Mesenchymal stem cell (in vitro differentiated cells and primary cell): ENCODE results near the gene UBIAD1.

ENCODE experiments used
- DNase-seq: peaks from one replicate; pipeline ENCODE4 v3.0.0-alpha.2; 2013
- H2AFZ ChIP-seq: one replicate; pipeline ENCODE4 v1.6.1; 2013; ENCODE audit warnings: low read depth, mild to moderate bottlenecking, control low read depth, inconsistent platforms, low read length, moderate library complexity
- H2AK5ac ChIP-seq: 2 replicates; pipeline ENCODE4 v1.6.1; 2013; ENCODE audit warnings: low read length, moderate library complexity, mild to moderate bottlenecking, inconsistent platforms; ENCODE audit not compliant: severe bottlenecking
- H2BK120ac ChIP-seq: one replicate; pipeline ENCODE4 v1.6.1; 2013; ENCODE audit warnings: low read depth, mild to moderate bottlenecking, inconsistent platforms, low read length, moderate library complexity
- H2BK12ac ChIP-seq, 2 experiments: one replicate each; pipeline ENCODE4 v1.6.1; 2013; ENCODE audit warnings: inconsistent platforms in 2 of 2, low read length in 2 of 2, mild to moderate bottlenecking in 2 of 2, moderate library complexity in 2 of 2, control low read depth in 1 of 2
- H2BK15ac ChIP-seq: one replicate; pipeline ENCODE4 v1.6.1; 2013; ENCODE audit warnings: mild to moderate bottlenecking, low read depth, inconsistent platforms; ENCODE audit not compliant: poor library complexity, severe bottlenecking
- H2BK5ac ChIP-seq: 2 replicates; pipeline ENCODE4 v1.6.1; 2013; ENCODE audit warnings: low read depth, mild to moderate bottlenecking, low read length, control low read depth, inconsistent platforms; ENCODE audit not compliant: poor library complexity, severe bottlenecking
- H3K14ac ChIP-seq, 2 experiments: one replicate each; pipeline ENCODE4 v1.6.1; 2013; ENCODE audit warnings: inconsistent platforms in 2 of 2, low read length in 2 of 2, control low read depth in 1 of 2, mild to moderate bottlenecking in 1 of 2, moderate library complexity in 1 of 2
- H3K18ac ChIP-seq, 2 experiments: one replicate each; pipeline ENCODE4 v1.6.1; 2013; ENCODE audit warnings: inconsistent platforms in 2 of 2, low read length in 2 of 2, control low read depth in 1 of 2, low read depth in 1 of 2, mild to moderate bottlenecking in 1 of 2
- H3K23ac ChIP-seq, 2 experiments: one replicate each; pipeline ENCODE4 v1.6.1; 2013; ENCODE audit warnings: inconsistent platforms in 2 of 2, low read length in 2 of 2, mild to moderate bottlenecking in 2 of 2, moderate library complexity in 2 of 2, control low read depth in 1 of 2
- H3K27ac ChIP-seq: 2 replicates; pipeline ENCODE4 v1.5.1; 2013; ENCODE audit warnings: mild to moderate bottlenecking, moderate library complexity, low read length, control low read depth, inconsistent platforms; ENCODE audit not compliant: poor library complexity, severe bottlenecking
- H3K27me3 ChIP-seq, 2 experiments: 2 replicates each; pipeline versions ENCODE4 v1.6.1 to v1.7.0; 2013; ENCODE audit warnings: low read length in 2 of 2, mild to moderate bottlenecking in 2 of 2, moderate library complexity in 2 of 2, control low read depth in 1 of 2, inconsistent platforms in 1 of 2; ENCODE audit not compliant: control insufficient read depth in 1 of 2, insufficient read depth in 1 of 2
- H3K36me3 ChIP-seq, 2 experiments: 2 replicates each; pipeline versions ENCODE4 v1.6.1 to v1.7.0; 2013; ENCODE audit warnings: low read length in 2 of 2, control low read depth in 1 of 2, inconsistent platforms in 1 of 2, low read depth in 1 of 2, mild to moderate bottlenecking in 1 of 2; ENCODE audit not compliant: insufficient read depth in 2 of 2, control insufficient read depth in 1 of 2
- H3K4ac ChIP-seq, 2 experiments: one replicate each; pipeline ENCODE4 v1.6.1; 2013; ENCODE audit warnings: inconsistent platforms in 2 of 2, low read length in 2 of 2, mild to moderate bottlenecking in 2 of 2, moderate library complexity in 2 of 2, control low read depth in 1 of 2, low read depth in 1 of 2
- H3K4me1 ChIP-seq: 2 replicates; pipeline ENCODE4 v1.6.1; 2013; ENCODE audit warnings: low read depth, low read length, control low read depth; ENCODE audit not compliant: control insufficient read depth, insufficient read depth
- H3K4me2 ChIP-seq: 2 replicates; pipeline ENCODE4 v1.6.1; 2013; ENCODE audit warnings: low read length, mild to moderate bottlenecking, inconsistent platforms; ENCODE audit not compliant: poor library complexity, severe bottlenecking
- H3K4me3 ChIP-seq, 2 experiments: 2 replicates each; pipeline versions ENCODE4 v1.5.1 to v1.7.0; 2013; ENCODE audit warnings: low read length in 2 of 2, mild to moderate bottlenecking in 2 of 2, control low read depth in 1 of 2, low read depth in 1 of 2; ENCODE audit not compliant: insufficient read depth in 1 of 2
- H3K79me1 ChIP-seq: replicated peaks from 2 replicates; pipeline ENCODE4 v1.6.1; 2013; ENCODE audit warnings: mild to moderate bottlenecking, control low read depth, low read length, inconsistent platforms; ENCODE audit not compliant: poor library complexity, severe bottlenecking
- H3K9ac ChIP-seq: 2 replicates; pipeline ENCODE4 v1.7.0; 2013; ENCODE audit warnings: mild to moderate bottlenecking, low read length, moderate library complexity
- H3K9me3 ChIP-seq: 2 replicates; pipeline ENCODE4 v1.7.0; 2013; ENCODE audit warnings: mild to moderate bottlenecking, low read length; ENCODE audit not compliant: control insufficient read depth
- H4K8ac ChIP-seq: one replicate; pipeline ENCODE4 v1.6.1; 2013; ENCODE audit warnings: inconsistent platforms, mild to moderate bottlenecking, low read length, moderate library complexity
- H4K91ac ChIP-seq: one replicate; pipeline ENCODE4 v1.6.1; 2013; ENCODE audit warnings: mild to moderate bottlenecking, low read length, inconsistent platforms
- WGBS: methylation state at CpG from one replicate; pipeline ENCODE4 v1.1.7; 2013; ENCODE audit warnings: mixed read lengths; 5-methylcytosine and 5-hydroxymethylcytosine counted together

The UBIAD1 gene

DNA sequence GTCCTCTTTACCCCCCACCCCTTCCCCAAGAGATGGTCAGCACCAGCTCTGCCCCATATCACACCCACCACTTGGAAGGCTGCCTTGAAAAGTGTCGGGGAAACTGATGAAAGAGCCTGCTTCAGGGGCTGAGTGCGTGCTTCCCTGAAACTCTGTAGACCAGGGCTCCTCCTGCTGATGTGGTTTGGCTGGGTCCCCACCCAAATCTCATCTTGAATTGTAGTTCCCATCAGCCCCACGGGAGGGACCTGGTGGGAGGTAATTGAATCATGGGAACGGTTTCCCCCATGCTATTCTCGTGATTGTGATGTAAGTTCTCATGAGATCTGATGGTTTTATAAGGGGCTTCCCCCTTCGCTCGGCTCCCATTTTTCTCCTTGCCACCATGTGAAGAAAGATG, 36.4 kb downstream of the UBIAD1 start:
- no peaks in the 10 kb centered on the region for H3K4me1 ChIP-seq
- 87% methylated on average over 7 of the region's 7 CpGs for WGBS

DNA sequence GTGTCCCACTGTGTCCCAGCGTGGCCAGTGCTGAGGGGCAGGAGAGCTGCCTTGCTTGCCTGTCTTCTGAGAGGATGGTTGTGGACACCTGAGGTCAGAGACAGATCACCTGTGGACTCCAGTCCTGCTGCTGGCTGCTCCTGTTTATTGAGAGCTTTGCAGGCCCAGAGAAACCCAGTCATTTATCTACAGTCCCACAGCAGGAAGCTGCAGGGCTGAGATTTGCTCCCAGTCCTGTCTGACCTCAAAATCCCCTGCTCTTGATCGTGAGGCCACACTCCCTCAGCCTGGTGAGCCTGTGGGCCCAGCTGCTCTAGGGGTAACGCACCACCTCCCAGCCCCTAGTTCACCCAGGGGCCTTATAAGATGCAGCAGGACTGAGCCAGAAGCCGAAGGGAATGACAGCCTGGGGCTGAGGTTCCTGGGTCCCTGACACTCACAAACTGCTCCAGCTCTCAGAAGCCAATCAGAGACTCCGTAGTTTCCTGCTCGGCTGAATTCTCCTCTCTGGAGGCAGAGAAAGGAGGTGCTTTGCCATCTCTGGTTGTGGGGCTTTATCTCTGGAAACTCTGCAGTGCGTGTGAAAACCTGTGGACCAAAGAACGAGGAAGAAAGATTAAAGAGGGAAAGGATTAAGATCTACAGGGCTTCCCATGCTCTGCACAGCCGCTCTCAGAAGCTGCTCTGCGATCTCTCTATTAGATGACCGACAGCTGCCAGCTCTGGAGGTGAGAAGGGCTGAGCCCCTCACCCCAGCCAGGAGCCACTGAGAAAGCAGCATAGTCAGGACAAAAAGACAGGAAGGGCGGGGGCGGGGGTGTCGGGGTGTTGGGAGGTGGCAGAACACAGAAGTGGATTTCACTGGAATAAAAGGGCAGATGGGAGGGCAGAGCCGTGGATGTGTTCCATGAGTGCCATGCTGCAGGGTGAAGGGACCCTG, 39.1 kb downstream of the UBIAD1 start:
- Histone ChIP-seq H3K4me1 (no peaks in the 10 kb centered on the region), H2AK5ac (no peak overlapping the region), H3K4ac (no peak overlapping the region), H3K23ac (peak overlapping the region in 1 of 2 experiments; percentile 42), H3K18ac (no peak overlapping the region), H2BK120ac (no peak overlapping the region), H3K9ac (no peak overlapping the region), H3K14ac (peak overlapping the region in 1 of 2 experiments; percentile 72), H3K4me3 (no peak overlapping the region), H3K9me3 (no peaks in the 10 kb centered on the region), H2AFZ (no peak overlapping the region), H3K4me2 (no peak overlapping the region), H3K79me1 (no peaks in the 10 kb centered on the region), H2BK15ac (no peak overlapping the region), H3K27ac (no peak overlapping the region), H2BK12ac (no peak overlapping the region), H4K8ac (no peak overlapping the region), H3K36me3 (no peaks in the 10 kb centered on the region), H2BK5ac (no peak overlapping the region), H3K27me3 (peaks cover 47 to 63% of the 10 kb centered on the region in 2 experiments), H4K91ac (no peak overlapping the region)
- 37% methylated on average over 14 of the region's 15 CpGs for WGBS
- no peak for DNase-seq

More for the DNA sequence above, 36.4 kb downstream of the UBIAD1 start:
- Histone ChIP-seq H3K9ac (no peak overlapping the region), H2AK5ac (no peak overlapping the region), H3K4ac (no peak overlapping the region), H3K27ac (no peak overlapping the region), H2BK120ac (no peak overlapping the region), H3K14ac (no peak overlapping the region), H3K18ac (no peak overlapping the region), H2BK15ac (no peak overlapping the region), H3K23ac (no peak overlapping the region), H4K8ac (no peak overlapping the region), H3K4me2 (no peak overlapping the region), H4K91ac (no peak overlapping the region), H3K4me3 (no peak overlapping the region), H3K9me3 (no peaks in the 10 kb centered on the region), H3K79me1 (no peaks in the 10 kb centered on the region), H2AFZ (no peak overlapping the region), H3K36me3 (no peaks in the 10 kb centered on the region), H2BK5ac (no peak overlapping the region), H2BK12ac (no peak overlapping the region), H3K27me3 (peaks cover 43 to 54% of the 10 kb centered on the region in 2 experiments)
- DNase-seq: no peak

GRCh38 chr1:11314959-11315358, 42.0 kb downstream of the UBIAD1 start:
- no peak for DNase-seq
- no peak overlapping the region for H3K4ac ChIP-seq
- H2BK12ac ChIP-seq: no peak overlapping the region
- H4K8ac ChIP-seq: no peak overlapping the region
- no peak overlapping the region for H3K4me3 ChIP-seq
- 29% methylated on average over 7 of the region's 8 CpGs for WGBS
- no peak overlapping the region for H2BK15ac ChIP-seq
- H3K14ac ChIP-seq: no peak overlapping the region
- H3K9me3 ChIP-seq: no peaks in the 10 kb centered on the region
- no peaks in the 10 kb centered on the region for H3K79me1 ChIP-seq
- H3K27ac ChIP-seq: no peak overlapping the region
- no peaks in the 10 kb centered on the region for H3K36me3 ChIP-seq
- no peak overlapping the region for H2AK5ac ChIP-seq
- peak overlapping the region; percentile 33 for H3K9ac ChIP-seq
- H4K91ac ChIP-seq: no peak overlapping the region
- no peak overlapping the region for H2BK5ac ChIP-seq
- H3K4me2 ChIP-seq: no peak overlapping the region
- H3K27me3 ChIP-seq: peaks cover 40 to 63% of the 10 kb centered on the region in 2 experiments
- H2AFZ ChIP-seq: no peak overlapping the region
- no peak overlapping the region for H3K18ac ChIP-seq
- no peak overlapping the region for H3K23ac ChIP-seq
- no peak overlapping the region for H2BK120ac ChIP-seq
- no peaks in the 10 kb centered on the region for H3K4me1 ChIP-seq

DNA sequence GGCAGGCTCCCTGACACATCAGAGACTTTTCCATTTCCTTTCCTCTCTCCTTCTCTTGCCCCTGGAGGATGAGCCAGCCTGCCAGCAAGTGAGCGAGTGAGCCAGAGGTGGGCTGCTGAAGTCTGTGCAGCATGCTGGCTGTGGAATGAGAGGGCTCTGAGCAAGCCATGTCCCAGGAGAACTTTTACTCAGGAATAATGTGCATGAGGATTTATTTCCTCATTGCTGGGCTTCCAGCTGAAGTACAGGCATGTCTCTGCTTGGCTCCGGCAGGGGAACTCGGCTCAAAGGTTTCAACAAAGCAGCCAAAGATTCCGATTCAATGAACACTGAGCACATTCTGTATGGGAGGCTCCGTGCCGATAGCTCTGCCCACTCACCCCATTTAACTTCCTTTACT, 43.7 kb downstream of the UBIAD1 start:
- Histone ChIP-seq H3K79me1 (no peaks in the 10 kb centered on the region), H4K91ac (no peak overlapping the region)

More for the DNA sequence above, 43.7 kb downstream of the UBIAD1 start:
- Histone ChIP-seq H3K18ac (no peak overlapping the region), H2BK120ac (no peak overlapping the region), H3K4me3 (no peak overlapping the region), H3K4ac (no peak overlapping the region), H3K9ac (no peak overlapping the region), H2BK5ac (no peak overlapping the region), H4K8ac (no peak overlapping the region), H2BK15ac (no peak overlapping the region), H3K4me1 (peaks cover 1% of the 10 kb centered on the region), H3K36me3 (no peaks in the 10 kb centered on the region), H3K14ac (no peak overlapping the region), H3K23ac (no peak overlapping the region), H3K4me2 (no peak overlapping the region), H3K9me3 (no peaks in the 10 kb centered on the region), H2AK5ac (no peak overlapping the region), H2BK12ac (no peak overlapping the region), H3K27ac (no peak overlapping the region), H2AFZ (no peak overlapping the region), H3K27me3 (peaks cover 38 to 58% of the 10 kb centered on the region in 2 experiments)
- 74% methylated on average over 6 of the region's 6 CpGs for WGBS
- DNase-seq: no peak
